Neural progenitor cell (in vitro differentiated cells): ENCODE data around the gene METTL14.

Experiments used
- CTCF ChIP-seq: fragments of 200-600 bp; sonication (generic); IDR thresholded peaks from 2 replicates; pipeline ENCODE4 v1.5.1; 2017; ENCODE audit warnings: antibody characterized with exemption, mild to moderate bottlenecking
- EZH2 ChIP-seq: fragments of 200-600 bp; sonication (generic); IDR thresholded peaks from 2 replicates; pipeline ENCODE4 v1.6.1; 2017; ENCODE audit warnings: antibody characterized with exemption, mild to moderate bottlenecking, moderate library complexity

GRCh38 chr4:118716304-118716703, 31.1 kb downstream of the METTL14 start:
- no peak for TF ChIP-seq CTCF
- no peak for TF ChIP-seq EZH2
